Adipocyte (in vitro differentiated cells): Measurements from ENCODE around the gene NKIRAS2.

Experiments
- DNase-seq: peaks from one replicate; pipeline ENCODE4 v3.0.0-alpha.2; 2015; ENCODE audit warnings: low read depth
- H3K27me3 ChIP-seq: replicated peaks from 2 replicates; pipeline ENCODE4 v1.7.0; 2013; ENCODE audit warnings: mild to moderate bottlenecking, low read length, moderate library complexity; ENCODE audit not compliant: control insufficient read depth, insufficient read depth
- H3K36me3 ChIP-seq: 2 replicates; pipeline ENCODE4 v1.7.0; 2013; ENCODE audit warnings: low read length, mild to moderate bottlenecking, moderate library complexity; ENCODE audit not compliant: control insufficient read depth, insufficient read depth, severe bottlenecking
- H3K4me1 ChIP-seq: 2 replicates; pipeline ENCODE4 v1.7.0; 2013; ENCODE audit warnings: mild to moderate bottlenecking, low read length, moderate library complexity; ENCODE audit not compliant: control insufficient read depth, insufficient read depth
- H3K4me3 ChIP-seq: 2 replicates; pipeline ENCODE4 v1.7.0; 2013; ENCODE audit warnings: mild to moderate bottlenecking, low read length, moderate library complexity
- H3K9ac ChIP-seq: 2 replicates; pipeline ENCODE4 v1.7.0; 2013; ENCODE audit warnings: mild to moderate bottlenecking, low read length, moderate library complexity
- H3K9me3 ChIP-seq: 2 replicates; pipeline ENCODE4 v1.7.0; 2013; ENCODE audit warnings: mild to moderate bottlenecking, low read length, moderate library complexity; ENCODE audit not compliant: control insufficient read depth

NKIRAS2 gene

DNA sequence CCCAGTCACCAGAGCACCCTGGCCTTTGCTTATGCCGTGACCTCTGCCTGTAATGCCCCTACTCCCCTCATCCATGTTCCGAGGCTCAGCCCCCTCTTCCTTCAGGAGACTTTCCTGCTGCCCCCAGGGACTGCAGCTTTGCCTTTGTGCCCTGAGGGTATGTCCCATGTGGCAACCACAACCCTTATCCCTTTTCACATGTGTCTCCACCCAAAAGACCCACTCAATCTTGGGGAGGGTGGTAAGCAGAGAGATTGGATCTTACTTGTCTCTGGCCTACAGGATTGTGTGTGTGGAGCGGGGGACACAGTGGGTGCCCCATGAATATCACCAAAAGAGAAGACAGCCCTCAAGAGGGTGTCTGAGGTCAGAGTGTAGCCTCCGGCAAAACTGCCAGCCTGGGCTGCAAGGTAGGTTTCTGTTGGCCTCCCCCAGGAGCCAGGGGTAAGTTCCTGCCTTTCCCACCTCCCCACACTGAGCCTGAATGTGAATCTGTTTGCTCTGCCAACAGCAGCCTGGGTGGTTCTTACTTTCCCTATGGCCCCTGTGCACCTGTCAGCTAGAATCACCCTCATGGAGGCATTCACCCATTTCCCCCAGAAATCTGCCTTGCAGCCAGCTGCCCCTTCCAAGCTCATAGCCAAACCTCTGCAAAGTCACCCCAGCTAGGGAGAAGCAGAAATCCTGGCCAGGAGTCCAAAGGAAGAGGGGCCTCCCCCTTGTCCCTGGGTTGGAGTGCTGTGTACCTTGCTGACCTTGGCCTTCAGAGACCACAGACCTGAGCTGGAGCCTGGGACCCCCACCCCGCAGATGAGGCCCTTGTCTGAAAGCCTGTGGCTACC is 42.0 kb downstream of the NKIRAS2 start:
- H3K9me3 ChIP-seq: no peaks in the 10 kb centered on the region
- H3K27me3 ChIP-seq: peaks cover 41% of the 10 kb centered on the region
- no peak overlapping the region for H3K4me3 ChIP-seq
- no peak overlapping the region for H3K9ac ChIP-seq
- no peaks in the 10 kb centered on the region for H3K4me1 ChIP-seq
- no peaks in the 10 kb centered on the region for H3K36me3 ChIP-seq
- no peak for DNase-seq

- H3K4me3 ChIP-seq: no peak overlapping the region
- H3K4me1 ChIP-seq: peaks cover 4% of the 10 kb centered on the region
- DNase-seq: no peak
- no peaks in the 10 kb centered on the region for H3K9me3 ChIP-seq
- H3K27me3 ChIP-seq: peaks cover 41% of the 10 kb centered on the region
- no peaks in the 10 kb centered on the region for H3K36me3 ChIP-seq
- H3K9ac ChIP-seq: no peak overlapping the region
Measured at GRCh38 chr17:42062681-42063080, 42.8 kb downstream of the NKIRAS2 start.

DNA sequence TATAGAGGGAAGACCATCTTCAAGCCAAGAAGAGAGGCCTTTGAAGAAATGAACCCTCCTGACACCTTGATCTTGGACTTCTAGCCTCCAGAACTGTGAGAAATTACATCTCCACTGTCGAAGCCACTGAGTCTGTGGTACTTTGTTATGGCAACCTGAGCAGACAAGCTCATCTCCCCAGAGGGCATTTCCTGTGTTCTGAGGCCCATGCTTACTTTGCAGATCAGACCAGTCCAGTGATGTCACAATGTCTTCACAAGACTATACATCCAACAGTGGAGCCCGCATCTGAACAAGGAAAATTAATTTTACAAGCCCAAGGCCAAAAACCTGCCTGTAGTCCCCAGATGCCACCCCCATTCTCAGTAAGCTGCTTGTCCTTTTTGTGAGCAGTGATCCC is 45.3 kb downstream of the NKIRAS2 start:
- H3K27me3 ChIP-seq: peaks cover 36% of the 10 kb centered on the region
- no peak for DNase-seq
- peaks cover 4% of the 10 kb centered on the region for H3K4me1 ChIP-seq
- no peak overlapping the region for H3K4me3 ChIP-seq
- no peaks in the 10 kb centered on the region for H3K9me3 ChIP-seq
- H3K36me3 ChIP-seq: no peaks in the 10 kb centered on the region
- no peak overlapping the region for H3K9ac ChIP-seq

DNA sequence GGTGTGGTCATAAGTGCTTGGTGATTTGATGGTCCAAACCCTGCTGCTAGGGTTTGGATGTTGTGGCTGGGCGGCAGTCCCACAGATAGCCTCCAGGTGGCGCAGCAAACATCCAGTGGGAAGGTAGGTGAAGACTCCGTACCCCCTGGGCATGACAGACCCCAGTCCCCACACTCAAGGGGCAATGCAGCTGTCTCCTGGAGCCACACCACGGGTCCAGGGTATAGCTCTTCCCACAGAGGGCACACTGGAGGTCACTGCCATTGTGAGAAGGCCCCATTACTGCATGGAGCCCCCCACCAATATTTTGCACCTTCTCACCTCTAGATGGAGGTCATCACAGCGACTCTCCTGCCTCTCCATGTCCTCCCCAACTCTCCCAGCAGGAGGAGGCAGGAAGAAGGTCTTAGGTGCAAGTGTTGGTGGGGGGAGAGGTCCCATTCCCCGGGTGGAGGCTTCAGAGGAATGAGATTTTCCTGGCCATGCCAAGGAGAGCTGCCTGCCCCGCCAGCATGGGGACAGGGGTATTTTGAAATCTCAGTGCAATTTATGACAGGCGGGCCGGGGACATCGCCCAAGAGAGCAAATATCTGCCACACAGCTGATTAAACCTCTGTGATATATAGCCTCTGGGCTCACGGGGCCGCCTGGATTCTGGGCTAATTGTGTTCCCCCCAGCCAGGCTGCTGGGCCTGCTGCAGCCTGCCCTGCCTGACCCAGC is 47.6 kb downstream of the NKIRAS2 start:
- H3K4me1 ChIP-seq: peaks cover 4% of the 10 kb centered on the region
- no peak overlapping the region for H3K9ac ChIP-seq
- H3K9me3 ChIP-seq: no peaks in the 10 kb centered on the region
- H3K27me3 ChIP-seq: peaks cover 44% of the 10 kb centered on the region
- DNase-seq: peak; percentile 76
- no peaks in the 10 kb centered on the region for H3K36me3 ChIP-seq
- H3K4me3 ChIP-seq: no peak overlapping the region

- Histone ChIP-seq H3K36me3 (no peaks in the 10 kb centered on the region), H3K4me3 (no peak overlapping the region), H3K9ac (no peak overlapping the region), H3K27me3 (peaks cover 52% of the 10 kb centered on the region), H3K4me1 (peaks cover 4% of the 10 kb centered on the region), H3K9me3 (no peaks in the 10 kb centered on the region)
- DNase-seq: no peak
Measured at GRCh38 chr17:42068979-42069378, 49.1 kb downstream of the NKIRAS2 start.

DNA sequence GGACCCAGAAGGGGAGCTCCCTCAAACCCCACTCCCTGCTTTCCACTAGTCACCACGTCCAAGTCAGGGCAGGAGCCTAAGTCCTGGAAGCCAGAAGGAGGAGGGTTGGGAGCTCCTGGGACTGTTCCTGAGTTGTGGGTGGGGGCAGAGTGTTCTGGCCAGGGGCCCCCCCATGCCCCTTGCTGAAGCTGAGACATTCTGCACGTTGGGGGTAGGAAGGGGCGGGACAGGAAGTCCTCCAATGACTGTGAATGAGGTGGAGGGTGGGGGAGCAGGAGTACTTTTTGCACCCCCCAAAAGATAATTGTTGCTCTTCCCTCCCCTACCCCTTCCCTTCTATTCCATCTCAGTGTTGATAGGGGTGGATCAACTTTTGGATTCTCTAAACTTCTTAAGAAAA is 51.9 kb downstream of the NKIRAS2 start:
- no peaks in the 10 kb centered on the region for H3K9me3 ChIP-seq
- H3K36me3 ChIP-seq: no peaks in the 10 kb centered on the region
- no peak overlapping the region for H3K4me3 ChIP-seq
- H3K27me3 ChIP-seq: peaks cover 50% of the 10 kb centered on the region
- H3K9ac ChIP-seq: no peak overlapping the region
- DNase-seq: no peak
- peaks cover 4% of the 10 kb centered on the region for H3K4me1 ChIP-seq

GRCh38 chr17:42072323-42073187 is 52.7 kb downstream of the NKIRAS2 start:
- Histone ChIP-seq H3K4me3 (no peak overlapping the region), H3K9ac (no peak overlapping the region), H3K9me3 (no peaks in the 10 kb centered on the region), H3K27me3 (peaks cover 54% of the 10 kb centered on the region), H3K4me1 (peaks cover under 1% of the 10 kb centered on the region), H3K36me3 (no peaks in the 10 kb centered on the region)
- DNase-seq: peak; percentile 37
